B cell (primary cell): ENCODE measurements around the gene NOTCH3. TPM values are rescaled to one million over a fixed set of nuclear protein-coding genes. Genes with fewer than 3 reads are reported as not detected.

Experiments used
- ATAC-seq: fragments of 200-7000 bp; cut with Tn5 transposase; one replicate; pipeline ENCODE4 v1.10.0; 2021; ENCODE audit warnings: low read depth, mild to moderate bottlenecking, moderate number of reproducible peaks, moderate library complexity
- CTCF ChIA-PET: fragments of 350-600 bp; sonication (Branson Sonifier 250); formaldehyde crosslinking; loops from one replicate; lab custom pipeline; 2021; ENCODE audit warnings: antibody characterized with exemption, inconsistent platforms; lab: Charles Lee
- POLR2A ChIA-PET: fragments of 350-600 bp; sonication (Branson Sonifier 250); formaldehyde crosslinking; loops from one replicate; lab custom pipeline; 2021; ENCODE audit warnings: antibody characterized with exemption; lab: Charles Lee
- DNase-seq: peaks from one replicate; pipeline ENCODE4 v3.0.0; 2013
- H2AFZ ChIP-seq: 2 replicates; pipeline ENCODE4 v1.6.1; 2012; ENCODE audit warnings: mild to moderate bottlenecking, low read depth, low read length; ENCODE audit not compliant: insufficient read depth, poor library complexity, severe bottlenecking
- H3K27ac ChIP-seq, 2 donors: 1 replicate in 1 of 2; 2 replicates in 1 of 2; pipeline ENCODE4 v1.5.1; 2012 to 2013; ENCODE audit warnings: low read length in 2 of 2, mild to moderate bottlenecking in 2 of 2, moderate library complexity in 1 of 2
- H3K27me3 ChIP-seq, 4 experiments: fragments of 200-600 bp in 1 of 4; sonication (generic) in 1 of 4; replicated peaks in 1 of 4; 1 replicate in 2 of 4; 2 replicates in 2 of 4; pipeline versions ENCODE4 v1.6.1 to v1.7.0; 2013 to 2016; ENCODE audit warnings: low read length in 3 of 4, mild to moderate bottlenecking in 2 of 4, mixed read lengths in 1 of 4, moderate library complexity in 1 of 4; ENCODE audit not compliant: insufficient read depth in 4 of 4, control insufficient read depth in 3 of 4; ENCODE audit errors: control extremely low read depth in 1 of 4
- H3K36me3 ChIP-seq, 2 experiments: replicated peaks in 1 of 2; 1 replicate in 1 of 2; 2 replicates in 1 of 2; pipeline versions ENCODE4 v1.6.1 to v1.7.1; 2013; ENCODE audit warnings: low read length in 1 of 2; ENCODE audit not compliant: insufficient read depth in 2 of 2, control insufficient read depth in 1 of 2; ENCODE audit errors: control extremely low read depth in 1 of 2, extremely low read depth in 1 of 2
- H3K4me1 ChIP-seq, 2 donors: fragments of 200-600 bp in 1 of 2; sonication (generic) in 1 of 2; 1 replicate in 1 of 2; 2 replicates in 1 of 2; pipeline versions ENCODE4 v1.5.1 to v1.6.1; 2013 to 2017; ENCODE audit warnings: low read length in 2 of 2; ENCODE audit not compliant: control insufficient read depth in 2 of 2, insufficient read depth in 2 of 2
- H3K4me2 ChIP-seq: replicated peaks from 2 replicates; pipeline ENCODE3; 2012; ENCODE audit warnings: mild to moderate bottlenecking, low read depth, low read length; ENCODE audit not compliant: poor library complexity, severe bottlenecking
- H3K4me3 ChIP-seq, 5 experiments: fragments of 200-600 bp in 1 of 5; sonication (generic) in 1 of 5; 1 replicate in 3 of 5; 2 replicates in 2 of 5; pipeline versions ENCODE4 v1.5.1 to v1.7.0; 2011 to 2016; ENCODE audit warnings: low read length in 4 of 5, mild to moderate bottlenecking in 4 of 5, low read depth in 2 of 5, control low read depth in 1 of 5, moderate library complexity in 1 of 5; ENCODE audit not compliant: insufficient read depth in 1 of 5; ENCODE audit errors: control extremely low read depth in 1 of 5, extremely low read depth in 1 of 5
- H3K79me2 ChIP-seq: fragments of 200-600 bp; sonication (generic); one replicate; pipeline ENCODE4 v1.6.0; 2016; ENCODE audit warnings: low read length; ENCODE audit not compliant: control insufficient read depth, insufficient read depth
- H3K9ac ChIP-seq: fragments of 200-600 bp; sonication (generic); 2 replicates; pipeline ENCODE4 v1.6.1; 2017; ENCODE audit warnings: mild to moderate bottlenecking, low read length, moderate library complexity
- H3K9me3 ChIP-seq, 3 donors: one replicate each; pipeline versions ENCODE4 v1.6.1 to v1.7.1; 2013; ENCODE audit warnings: low read length in 2 of 3; ENCODE audit not compliant: control insufficient read depth in 2 of 3, insufficient read depth in 1 of 3; ENCODE audit errors: control extremely low read depth in 1 of 3
- H4K20me1 ChIP-seq: 2 replicates; pipeline ENCODE4 v1.6.0; 2012; ENCODE audit warnings: mild to moderate bottlenecking, low read length; ENCODE audit not compliant: insufficient read depth, control insufficient read depth, poor library complexity, severe bottlenecking
- H3K27ac Mint-ChIP-seq: one replicate; pipeline ENCODE4 v1.8.0; 2021; ENCODE audit warnings: mixed read lengths
- H3K27me3 Mint-ChIP-seq: one replicate; pipeline ENCODE4 v1.8.0; 2021; ENCODE audit warnings: mixed read lengths
- H3K4me1 Mint-ChIP-seq: one replicate; pipeline ENCODE4 v1.8.0; 2021; ENCODE audit warnings: mixed read lengths
- H3K4me3 Mint-ChIP-seq: one replicate; pipeline ENCODE4 v1.8.0; 2021; ENCODE audit warnings: mixed read lengths
- H3K9me3 Mint-ChIP-seq: one replicate; pipeline ENCODE4 v1.8.0; 2022; ENCODE audit warnings: mixed read lengths; ENCODE audit not compliant: insufficient read depth
- EZH2 ChIP-seq: IDR thresholded peaks from 2 replicates; pipeline ENCODE4 v1.6.1; 2012; ENCODE audit warnings: borderline replicate concordance, low read depth, mild to moderate bottlenecking, moderate library complexity, low read length; ENCODE audit not compliant: insufficient read depth, poor library complexity, severe bottlenecking
- WGBS: methylation state at CpG from one replicate; pipeline ENCODE4 v1.1.5; 2013; ENCODE audit warnings: missing lambda C conversion rate; ENCODE audit not compliant: insufficient coverage; 5-methylcytosine and 5-hydroxymethylcytosine counted together
- intact Hi-C: fragments of 100-400 bp; cut with micrococcal nuclease; formaldehyde crosslinking; loops from one replicate; pipeline ENCODE4 v1.10.0; 2022
- polyA plus RNA-seq: library from polyadenylated mRNA; depleted of rRNA; stranded (reverse); fragments of >200 nt; gene quantifications from 2 replicates; pipeline ENCODE4 v1.2.3, GENCODE V29; 2012
- total RNA-seq, 2 donors: library from RNA; stranded (reverse); fragments of 120-200 nt in 1 of 2; gene quantifications; 1 replicate in 1 of 2; 2 replicates in 1 of 2; pipeline versions ENCODE4 v1.2.3 to v1.2.4, GENCODE V29; 2013 to 2022
- TF ChIP-seq, protein P1 (sequence below): fragments of 200-600 bp; IDR thresholded peaks from one replicate; pipeline ENCODE4 v1.8.0; 2022; ENCODE audit warnings: antibody characterized with exemption, mild to moderate bottlenecking

The NOTCH3 gene
- total and polyA plus RNA-seq, 2 donors (not counting 1 experiment from before 2014, with no cell fraction given), result 0.01 to 0.05 TPM

DNA sequence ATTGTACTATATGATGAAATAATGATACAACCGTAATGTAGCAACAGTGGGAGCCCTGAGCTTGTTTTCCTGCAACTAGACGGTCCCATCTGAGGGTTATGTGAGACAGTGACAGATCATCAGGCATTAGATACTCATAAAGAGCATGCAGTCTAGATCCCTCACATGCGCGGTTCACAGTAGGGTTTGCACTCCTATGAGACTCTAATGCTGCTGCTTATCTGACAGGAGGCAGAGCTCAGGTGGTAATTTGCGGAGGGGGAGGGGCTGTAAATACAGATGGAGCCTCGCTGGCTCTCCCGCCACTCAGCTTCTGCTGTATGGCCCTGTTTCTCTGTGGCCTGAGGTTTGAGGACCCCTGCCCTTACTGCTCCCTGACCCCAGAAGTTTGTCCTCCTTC lies 17.7 kb upstream of the NOTCH3 start:
- CTCF ChIA-PET, result no interaction called here
- Histone ChIP-seq H3K79me2 (no peaks in the 10 kb centered on the region), H3K4me3 (no peak overlapping the region), H3K9ac (no peak overlapping the region), H4K20me1 (no peaks in the 10 kb centered on the region), H3K4me1 (peaks cover 9 to 10% of the 10 kb centered on the region in 2 donors), H3K4me2 (no peak overlapping the region), H2AFZ (no peak overlapping the region), H3K27me3 (peaks cover 0 to 8% (median 2%) of the 10 kb centered on the region in 4 experiments), H3K36me3 (no peaks in the 10 kb centered on the region), H3K27ac (no peak overlapping the region), H3K9me3 (no peaks in the 10 kb centered on the region)
- Mint-ChIP-seq H3K4me3 (no peak overlapping the region), H3K27ac (no peak overlapping the region), H3K4me1 (peaks cover 10% of the 10 kb centered on the region), H3K27me3 (peaks cover 14% of the 10 kb centered on the region), H3K9me3 (no peaks in the 10 kb centered on the region)
- DNase-seq (no peak), ATAC-seq (no peak)
- intact Hi-C loops, result no loop called here
- 86% methylated on average over 5 of the region's 7 CpGs for WGBS
- TF ChIP-seq EZH2, result no peak
- TF ChIP-seq, protein P1, sequence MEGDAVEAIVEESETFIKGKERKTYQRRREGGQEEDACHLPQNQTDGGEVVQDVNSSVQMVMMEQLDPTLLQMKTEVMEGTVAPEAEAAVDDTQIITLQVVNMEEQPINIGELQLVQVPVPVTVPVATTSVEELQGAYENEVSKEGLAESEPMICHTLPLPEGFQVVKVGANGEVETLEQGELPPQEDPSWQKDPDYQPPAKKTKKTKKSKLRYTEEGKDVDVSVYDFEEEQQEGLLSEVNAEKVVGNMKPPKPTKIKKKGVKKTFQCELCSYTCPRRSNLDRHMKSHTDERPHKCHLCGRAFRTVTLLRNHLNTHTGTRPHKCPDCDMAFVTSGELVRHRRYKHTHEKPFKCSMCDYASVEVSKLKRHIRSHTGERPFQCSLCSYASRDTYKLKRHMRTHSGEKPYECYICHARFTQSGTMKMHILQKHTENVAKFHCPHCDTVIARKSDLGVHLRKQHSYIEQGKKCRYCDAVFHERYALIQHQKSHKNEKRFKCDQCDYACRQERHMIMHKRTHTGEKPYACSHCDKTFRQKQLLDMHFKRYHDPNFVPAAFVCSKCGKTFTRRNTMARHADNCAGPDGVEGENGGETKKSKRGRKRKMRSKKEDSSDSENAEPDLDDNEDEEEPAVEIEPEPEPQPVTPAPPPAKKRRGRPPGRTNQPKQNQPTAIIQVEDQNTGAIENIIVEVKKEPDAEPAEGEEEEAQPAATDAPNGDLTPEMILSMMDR, result no peak
- POLR2A ChIA-PET, result no interaction called here

- Histone ChIP-seq H3K9me3 (no peaks in the 10 kb centered on the region), H3K36me3 (no peaks in the 10 kb centered on the region), H4K20me1 (no peaks in the 10 kb centered on the region), H3K9ac (no peak overlapping the region), H3K4me3 (no peak overlapping the region), H3K27me3 (no peaks in the 10 kb centered on the region), H2AFZ (no peak overlapping the region), H3K4me1 (no peaks in the 10 kb centered on the region), H3K4me2 (no peak overlapping the region), H3K27ac (no peak overlapping the region), H3K79me2 (no peaks in the 10 kb centered on the region)
- H3K4me1 Mint-ChIP-seq, result no peaks in the 10 kb centered on the region
- H3K27me3 Mint-ChIP-seq, result peaks cover 7% of the 10 kb centered on the region
- ChIA-PET POLR2A (no interaction called here), CTCF (no interaction called here)
- intact Hi-C loops, result no loop called here
- ATAC-seq (no peak), DNase-seq (no peak)
- no peaks in the 10 kb centered on the region for H3K9me3 Mint-ChIP-seq
- 89% methylated on average over 5 of the region's 7 CpGs for WGBS
- H3K4me3 Mint-ChIP-seq, result no peak overlapping the region
- TF ChIP-seq, protein P1, result no peak
- TF ChIP-seq EZH2, result no peak
- H3K27ac Mint-ChIP-seq, result no peak overlapping the region
Observed at GRCh38 chr19:15216363-15216762, 15.6 kb upstream of the NOTCH3 start.
